HTR-8/SVneo (cell line): ENCODE measurements around the gene ATXN1.

Experiments used
- DNase-seq: peaks from one replicate; pipeline ENCODE4 v3.0.0; 2011; ENCODE audit warnings: low spot score, mixed read lengths; ENCODE audit not compliant: insufficient read length
- FAIRE-seq: peaks from 2 replicates; lab custom pipeline; 2011; peaks lifted over from hg19 to GRCh38; lab: Jason Lieb, UNC

The ATXN1 gene

DNA sequence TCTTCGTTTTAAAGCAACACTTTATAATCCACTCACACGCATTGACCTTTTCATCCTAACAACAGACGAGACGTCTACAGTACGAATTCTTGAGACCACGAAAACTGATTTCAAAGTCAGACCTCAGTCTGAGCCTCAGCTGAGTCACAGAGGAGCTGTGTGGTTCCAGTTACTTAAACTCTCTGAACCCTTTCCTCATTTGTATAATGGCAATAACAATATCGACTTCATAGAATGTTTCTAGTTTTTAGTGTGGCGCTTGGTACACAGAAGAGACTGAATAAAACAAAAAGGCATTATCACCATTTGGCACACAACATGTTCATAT is 236.9 kb downstream of the ATXN1 start:
- FAIRE-seq (no peak), DNase-seq (no peak)

- peak; percentile 42 for DNase-seq
- FAIRE-seq, result no peak
These were observed 237.5 kb downstream of the ATXN1 start for GRCh38 chr6:16523606-16524379.

DNA sequence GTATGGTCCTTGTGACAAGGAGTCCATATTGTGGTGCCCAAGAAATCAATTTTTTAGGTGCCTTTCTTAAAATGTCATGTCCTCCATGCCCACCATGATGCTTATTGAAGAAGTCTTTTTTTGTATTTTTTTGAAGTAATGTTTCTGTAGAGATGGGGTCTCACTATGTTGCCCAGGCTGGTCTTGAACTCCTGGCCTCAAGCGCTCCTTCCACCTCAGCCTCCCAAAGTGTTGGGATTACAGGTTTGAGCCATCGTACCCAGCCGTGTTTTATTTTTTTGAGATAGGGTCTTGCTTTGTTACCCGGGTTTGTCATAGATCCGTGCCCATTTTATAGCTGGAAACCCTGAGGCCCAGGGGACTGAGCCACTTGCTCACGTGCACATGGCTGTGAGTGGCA is 238.3 kb downstream of the ATXN1 start:
- FAIRE-seq (no peak), DNase-seq (no peak)

GRCh38 chr6:16521528-16521927 is 239.7 kb downstream of the ATXN1 start:
- FAIRE-seq, result no peak
- DNase-seq, result no peak

DNA sequence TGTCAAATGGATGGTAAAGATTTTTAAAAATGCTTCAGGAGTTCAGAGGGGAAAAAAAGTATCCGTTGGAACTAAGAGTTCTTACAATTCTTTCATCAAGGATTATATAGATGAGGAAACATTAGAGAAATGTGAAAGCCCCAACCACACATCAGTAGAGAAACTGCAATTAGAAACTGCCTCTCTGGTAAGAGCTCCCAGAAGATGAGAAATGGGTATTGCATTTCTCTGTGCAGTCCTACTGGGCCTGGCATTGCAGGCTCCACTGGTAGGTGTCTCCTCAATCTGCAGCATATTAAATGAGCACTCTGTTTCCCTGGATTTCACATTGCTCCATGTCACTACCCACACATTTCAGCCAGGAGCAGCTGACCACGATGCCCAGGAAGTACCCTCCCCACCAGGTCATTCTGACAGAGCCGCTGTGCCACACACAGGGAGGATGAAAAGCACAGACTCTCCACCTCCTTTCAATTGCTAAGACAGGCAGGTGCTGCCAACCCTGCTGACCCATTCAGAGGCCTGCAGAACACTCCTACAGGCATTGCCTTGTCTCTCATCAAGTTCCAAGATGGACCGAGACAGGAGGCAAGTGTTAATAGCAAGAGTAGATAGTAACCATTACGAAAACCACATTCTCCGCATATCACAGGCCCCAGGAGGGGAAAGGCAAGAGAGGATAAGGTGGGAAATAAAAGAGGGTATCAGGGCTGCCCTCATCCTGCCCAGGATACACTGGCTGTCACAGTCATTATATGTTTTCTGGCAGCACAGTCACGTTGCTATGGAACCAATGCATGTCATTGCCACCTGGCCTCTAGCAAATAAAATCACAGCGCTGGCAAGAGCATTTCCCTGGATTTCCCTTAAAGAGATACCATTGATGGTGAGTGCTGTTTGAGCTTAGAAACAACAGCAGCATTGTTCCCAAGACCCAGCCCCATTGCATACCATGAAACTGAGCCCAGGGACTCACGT is 241.7 kb downstream of the ATXN1 start:
- FAIRE-seq, result no peak
- no peak for DNase-seq

- FAIRE-seq, result no peak
- no peak for DNase-seq
These were observed 243.0 kb downstream of the ATXN1 start for GRCh38 chr6:16518265-16518664.

- FAIRE-seq (peak; percentile 83), DNase-seq (peak; percentile 71)
These were observed 247.0 kb downstream of the ATXN1 start for GRCh38 chr6:16514249-16514648.

- DNase-seq, result no peak
- FAIRE-seq, result no peak
These were observed 248.5 kb downstream of the ATXN1 start for GRCh38 chr6:16512544-16513290.

DNA sequence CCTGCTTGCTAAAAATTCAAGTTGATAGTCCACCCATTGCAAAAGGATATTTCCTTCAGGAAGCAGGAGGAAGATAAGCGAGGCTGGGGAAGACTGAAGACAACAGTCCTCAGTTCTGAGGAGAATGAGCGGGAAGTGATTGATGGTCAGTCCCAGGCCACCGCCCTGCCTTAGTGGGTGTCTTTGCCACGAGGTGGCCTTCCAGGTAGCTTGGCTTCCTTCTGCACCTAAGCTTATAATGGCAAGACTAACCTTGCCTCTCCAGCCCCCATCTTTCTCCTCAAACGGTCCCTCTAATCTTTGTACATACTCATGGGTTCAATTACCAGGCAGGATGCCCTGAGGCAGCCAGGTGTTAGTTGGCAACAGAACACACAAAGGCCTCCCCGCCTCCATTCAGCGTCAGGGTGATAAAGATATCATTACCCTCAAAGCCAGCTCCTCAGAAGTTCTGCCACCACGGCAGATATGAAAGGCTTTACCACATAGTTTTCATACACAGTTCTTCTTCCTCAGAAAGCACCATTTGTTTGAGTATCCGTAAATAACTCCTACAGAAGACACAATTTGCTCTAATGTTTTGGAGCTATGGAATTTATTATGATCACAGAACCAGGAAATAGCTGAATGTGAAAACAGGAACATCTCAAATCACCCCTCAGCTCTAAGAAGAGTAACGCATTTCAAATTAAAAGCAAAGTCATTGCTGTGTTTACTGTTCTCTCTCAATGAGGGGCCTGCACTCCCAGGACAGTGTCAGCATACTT is 249.4 kb downstream of the ATXN1 start:
- FAIRE-seq (no peak), DNase-seq (no peak)

- peak; percentile 48 for DNase-seq
- peak; percentile 64 for FAIRE-seq
These were observed 250.1 kb downstream of the ATXN1 start for GRCh38 chr6:16511040-16511660.

DNA sequence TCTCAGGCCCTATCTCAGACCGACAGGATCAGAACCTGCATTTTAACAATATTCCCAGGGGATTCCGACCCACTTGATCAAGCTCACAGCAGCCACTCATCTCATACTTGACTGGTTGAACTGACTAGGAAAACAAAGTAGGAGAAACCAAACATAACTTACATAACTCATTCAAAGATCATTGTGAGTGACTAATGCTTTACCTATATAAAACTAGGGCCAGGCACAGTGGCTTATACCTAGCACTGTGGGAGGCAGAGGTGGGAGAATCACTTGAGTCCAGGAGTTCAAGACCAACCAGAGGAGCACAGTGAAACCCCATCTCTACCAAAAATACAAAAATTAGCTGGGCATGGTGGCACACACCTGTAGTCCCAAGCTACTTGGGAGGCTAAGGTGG is 251.0 kb downstream of the ATXN1 start:
- DNase-seq (no peak), FAIRE-seq (no peak)

GRCh38 chr6:16508959-16509358 is 252.3 kb downstream of the ATXN1 start:
- no peak for FAIRE-seq

DNA sequence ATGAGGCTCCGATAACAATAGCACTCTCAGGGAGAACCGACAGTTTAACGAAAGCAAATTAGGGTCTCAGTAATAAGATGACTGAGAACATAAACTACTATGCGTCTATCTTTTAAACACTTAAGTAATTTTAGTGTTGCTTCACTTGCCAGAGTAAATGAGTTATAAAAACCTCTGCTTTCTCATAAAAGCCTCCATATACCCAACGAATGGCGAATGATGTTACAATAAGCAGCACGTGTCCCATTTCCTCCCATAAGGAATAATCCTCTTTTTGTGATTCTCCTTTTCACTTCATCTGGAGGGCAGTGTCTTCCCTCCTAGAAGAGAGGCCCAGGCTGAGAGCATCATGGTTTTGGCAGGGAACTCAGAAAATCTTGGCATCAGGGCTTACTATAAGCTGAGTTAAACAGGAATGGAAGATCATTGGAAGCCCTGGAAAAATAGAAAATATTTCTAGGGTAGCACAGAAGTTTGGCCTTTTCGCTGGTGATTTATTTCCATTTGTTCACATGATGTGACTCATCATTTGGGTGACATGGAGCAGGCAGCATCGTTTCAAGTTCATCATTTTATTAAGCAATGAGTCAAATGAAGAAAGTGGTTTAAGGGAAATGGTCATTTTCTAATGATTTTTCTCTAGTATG is 255.4 kb downstream of the ATXN1 start:
- DNase-seq (no peak), FAIRE-seq (no peak)

More at GRCh38 chr6:16508959-16509358, 252.3 kb downstream of the ATXN1 start:
- DNase-seq, result no peak

GRCh38 chr6:16504609-16505008 is 256.7 kb downstream of the ATXN1 start:
- FAIRE-seq, result peak; percentile 26

DNA sequence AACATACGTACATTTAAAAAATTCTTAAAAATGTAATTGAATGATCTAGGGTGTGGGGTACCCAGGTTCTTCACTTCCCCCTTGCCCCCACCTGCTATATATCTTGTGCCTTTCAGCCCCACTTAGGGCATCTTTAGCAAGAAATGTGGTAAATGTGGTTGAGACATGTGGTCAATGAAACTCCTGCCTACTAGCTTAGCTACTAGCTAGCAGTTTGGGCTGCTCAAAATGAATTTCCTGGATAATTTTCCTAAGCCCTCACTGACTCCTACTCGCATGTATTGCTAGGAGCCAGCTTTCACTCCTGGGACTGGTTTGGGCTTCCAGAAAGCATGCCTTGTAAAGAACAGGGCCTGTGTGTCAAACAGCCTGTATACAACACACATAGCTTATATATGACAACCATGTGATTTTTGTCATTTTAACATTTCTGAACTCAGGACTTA is 257.3 kb downstream of the ATXN1 start:
- FAIRE-seq (no peak), DNase-seq (no peak)

More at GRCh38 chr6:16504609-16505008, 256.7 kb downstream of the ATXN1 start:
- DNase-seq, result no peak

DNA sequence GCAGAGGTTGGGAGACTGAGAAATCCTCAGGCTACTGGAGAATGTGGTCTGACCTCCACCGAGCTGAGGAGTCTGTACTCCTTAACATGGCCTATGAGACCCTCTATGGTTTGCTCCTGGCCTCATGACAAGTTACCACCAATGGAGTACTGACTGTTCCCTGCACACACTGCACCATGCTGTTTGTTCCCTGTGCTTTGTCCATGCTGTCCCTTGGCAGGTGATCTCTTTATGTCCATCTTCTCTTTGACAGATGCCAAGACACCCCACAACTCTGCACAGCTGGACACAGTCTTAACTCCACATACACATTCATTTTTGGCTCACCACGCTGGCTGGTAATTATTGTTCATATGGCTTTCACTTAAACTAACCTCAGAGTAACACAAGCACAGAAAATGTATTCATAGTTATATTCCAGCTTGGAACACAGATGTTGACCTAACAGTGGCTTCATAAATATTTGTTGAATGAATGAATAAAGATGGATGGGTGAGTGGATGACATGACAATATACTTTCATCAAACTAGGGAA is 258.0 kb downstream of the ATXN1 start:
- FAIRE-seq, result peak; percentile 69

GRCh38 chr6:16498957-16499356 is 262.3 kb downstream of the ATXN1 start:
- no peak for DNase-seq
- no peak for FAIRE-seq

More for the DNA sequence above, 258.0 kb downstream of the ATXN1 start:
- no peak for DNase-seq

DNA sequence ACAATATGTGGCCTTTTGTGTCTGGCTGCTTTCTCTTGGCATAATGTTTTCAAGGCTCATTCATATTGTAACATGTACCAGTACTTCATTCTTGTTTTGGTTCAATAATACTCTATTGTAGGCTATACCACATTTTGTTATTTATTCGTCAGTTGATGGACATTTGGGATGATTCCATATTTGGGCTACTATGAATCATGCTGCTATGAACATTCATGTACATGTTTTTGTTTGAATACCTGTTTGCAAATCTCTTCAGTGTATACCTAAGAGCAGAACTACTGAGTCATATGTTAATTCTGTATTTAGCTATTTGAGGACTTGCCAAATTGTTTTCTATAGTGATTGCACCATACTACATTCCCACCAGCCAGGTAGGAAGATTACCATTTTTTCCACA is 263.0 kb downstream of the ATXN1 start:
- FAIRE-seq (no peak), DNase-seq (no peak)
